HepG2 (cell line): ENCODE data around the gene RNF126. TPM values are rescaled to one million over a fixed set of nuclear protein-coding genes. Genes with fewer than 3 reads are reported as not detected.

Experiments used
- HMG20A ChIP-seq: IDR thresholded peaks from 2 replicates; pipeline ENCODE4 v1.6.1; 2016; ENCODE audit warnings: borderline replicate concordance
- HNRNPLL ChIP-seq: fragments of 200-400 bp; formaldehyde crosslinking; IDR thresholded peaks from 2 replicates; pipeline ENCODE4 v1.6.1; 2017; ENCODE audit warnings: mild to moderate bottlenecking, low read depth, low read length; ENCODE audit not compliant: poor library complexity, severe bottlenecking
- KIAA2018 ChIP-seq: sonication (generic); formaldehyde crosslinking; IDR thresholded peaks from 2 replicates; pipeline ENCODE4 v1.5.0; 2020; ENCODE audit warnings: mild to moderate bottlenecking, missing genetic modification reagents, borderline replicate concordance
- KLF12 ChIP-seq: sonication (generic); formaldehyde crosslinking; IDR thresholded peaks from 2 replicates; pipeline ENCODE4 v1.4.0; 2020; ENCODE audit warnings: missing genetic modification reagents, borderline replicate concordance
- MED8 ChIP-seq: sonication (generic); formaldehyde crosslinking; IDR thresholded peaks from 2 replicates; pipeline ENCODE4 v1.8.1; 2023; ENCODE audit warnings: mild to moderate bottlenecking, missing genetic modification reagents; ENCODE audit not compliant: insufficient replicate concordance
- NR2F6 ChIP-seq, 2 experiments: IDR thresholded peaks; 2 replicates each; pipeline ENCODE4 v1.6.1; 2016; ENCODE audit warnings: antibody characterized with exemption in 1 of 2, mild to moderate bottlenecking in 1 of 2
- RORA ChIP-seq: sonication (generic); formaldehyde crosslinking; IDR thresholded peaks from 2 replicates; pipeline ENCODE4 v1.5.0; 2020; ENCODE audit warnings: mild to moderate bottlenecking, missing genetic modification reagents, moderate library complexity
- SPEN ChIP-seq: sonication (generic); formaldehyde crosslinking; IDR thresholded peaks from 2 replicates; pipeline ENCODE4 v1.5.1; 2020; ENCODE audit warnings: low read depth, mild to moderate bottlenecking, missing genetic modification reagents
- SRY ChIP-seq: sonication (generic); formaldehyde crosslinking; IDR thresholded peaks from 2 replicates; pipeline ENCODE4 v1.8.0; 2022; ENCODE audit warnings: mild to moderate bottlenecking, missing genetic modification reagents
- TMF1 ChIP-seq: sonication (generic); formaldehyde crosslinking; IDR thresholded peaks from 2 replicates; pipeline ENCODE4 v1.8.1; 2022; ENCODE audit warnings: low read depth, missing genetic modification reagents
- TOPORS ChIP-seq: sonication (generic); formaldehyde crosslinking; IDR thresholded peaks from 2 replicates; pipeline ENCODE4 v1.8.0; 2023; ENCODE audit warnings: mild to moderate bottlenecking, missing genetic modification reagents
- WIZ ChIP-seq: sonication (generic); formaldehyde crosslinking; IDR thresholded peaks from 2 replicates; pipeline ENCODE4 v1.5.1; 2020; ENCODE audit warnings: mild to moderate bottlenecking, missing genetic modification reagents
- YEATS2 ChIP-seq: sonication (generic); formaldehyde crosslinking; IDR thresholded peaks from 2 replicates; pipeline ENCODE4 v1.4.0; 2020; ENCODE audit warnings: missing genetic modification reagents, borderline replicate concordance
- ZFP41 ChIP-seq: sonication (generic); formaldehyde crosslinking; IDR thresholded peaks from 2 replicates; pipeline ENCODE4 v1.4.0; 2020; ENCODE audit warnings: mild to moderate bottlenecking, missing genetic modification reagents, borderline replicate concordance
- ZNF552 ChIP-seq: sonication (generic); formaldehyde crosslinking; IDR thresholded peaks from 2 replicates; pipeline ENCODE4 v1.9.0; 2022; ENCODE audit warnings: missing genetic modification reagents, mild to moderate bottlenecking, borderline replicate concordance
- ZNF772 ChIP-seq: sonication (generic); formaldehyde crosslinking; IDR thresholded peaks from 2 replicates; pipeline ENCODE4 v1.5.0; 2020; ENCODE audit warnings: mild to moderate bottlenecking, missing genetic modification reagents
- polyA plus RNA-seq, 8 experiments: library from polyadenylated mRNA; depleted of rRNA in 3 of 8; stranded (reverse) in 7 of 8; unstranded in 1 of 8; fragments of >200 nt; fragmentation: Illumina TruSeq in 4 of 8; extraction: Trizol in 4 of 8; gene quantifications; 2 replicates each; pipeline versions ENCODE4 v1.2.1 to v1.2.3, GENCODE V29; 2011 to 2016; ENCODE audit warnings: low read depth in 4 of 8, missing spikeins in 1 of 8, mixed read lengths in 1 of 8; ENCODE audit not compliant: insufficient read depth in 1 of 8
- total RNA-seq, 5 experiments: library from RNA; depleted of rRNA; stranded (reverse); fragments of >200 nt; fragmentation: Illumina TruSeq; extraction: Trizol; gene quantifications; 2 replicates each; pipeline ENCODE4 v1.2.3, GENCODE V29; 2016; ENCODE audit warnings: low read depth in 1 of 5
- TF ChIP-seq, protein P1 (sequence below): sonication (generic); formaldehyde crosslinking; IDR thresholded peaks from 2 replicates; pipeline ENCODE4 v1.4.0; 2020; ENCODE audit warnings: missing genetic modification reagents

The RNF126 gene
- total and polyA plus RNA-seq, 2 of the 13 experiments (the other 11 are each of a cell fraction or from before 2014, with no cell fraction given), result 23.2 to 34.0 TPM

GRCh38 chr19:633068-633785, 29.8 kb downstream of the RNF126 start, which contains the start of gene POLRMT (continued):
- TF ChIP-seq WIZ (no peak), KLF12 (peak; percentile 80), TMF1 (CRISPR knock-in tag) (no peak; the same call in 1 of the 2 replicates), RORA (CRISPR knock-in tag) (no peak), TOPORS (CRISPR knock-in tag) (no peak), HMG20A (CRISPR knock-in tag) (no peak), HNRNPLL (peak; percentile 56), MED8 (no peak), KIAA2018 (CRISPR knock-in tag) (no peak), ZFP41 (CRISPR knock-in tag) (no peak), ZNF552 (CRISPR knock-in tag) (no peak), NR2F6 (IDR thresholded peaks at IDR 0.05) (peak; percentile 73), NR2F6 (CRISPR knock-in tag; IDR thresholded peaks at IDR 0.05) (peak; percentile 43; the same call in 1 of the 2 replicates), SRY (CRISPR knock-in tag) (peak; percentile 64; the same call in 1 of the 2 replicates), SPEN (CRISPR knock-in tag) (peak; percentile 83; the same call in 1 of the 2 replicates), ZNF772 (CRISPR knock-in tag) (0 out of 2 replicates have a peak, but pooled peaks have one; percentile 17), YEATS2 (CRISPR knock-in tag) (peak; percentile 89; the same call in 1 of the 2 replicates)
- TF ChIP-seq, protein P1, sequence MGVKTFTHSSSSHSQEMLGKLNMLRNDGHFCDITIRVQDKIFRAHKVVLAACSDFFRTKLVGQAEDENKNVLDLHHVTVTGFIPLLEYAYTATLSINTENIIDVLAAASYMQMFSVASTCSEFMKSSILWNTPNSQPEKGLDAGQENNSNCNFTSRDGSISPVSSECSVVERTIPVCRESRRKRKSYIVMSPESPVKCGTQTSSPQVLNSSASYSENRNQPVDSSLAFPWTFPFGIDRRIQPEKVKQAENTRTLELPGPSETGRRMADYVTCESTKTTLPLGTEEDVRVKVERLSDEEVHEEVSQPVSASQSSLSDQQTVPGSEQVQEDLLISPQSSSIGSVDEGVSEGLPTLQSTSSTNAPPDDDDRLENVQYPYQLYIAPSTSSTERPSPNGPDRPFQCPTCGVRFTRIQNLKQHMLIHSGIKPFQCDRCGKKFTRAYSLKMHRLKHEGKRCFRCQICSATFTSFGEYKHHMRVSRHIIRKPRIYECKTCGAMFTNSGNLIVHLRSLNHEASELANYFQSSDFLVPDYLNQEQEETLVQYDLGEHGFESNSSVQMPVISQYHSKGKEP (CRISPR knock-in tag), result no peak
